CD4-positive, alpha-beta memory T cell (primary cell): ENCODE measurements around the gene ZNF444. TPM values are rescaled to one million over a fixed set of nuclear protein-coding genes. Genes with fewer than 3 reads are reported as not detected.
"Not testable (repeated sequence)": the region's sequence is repeated elsewhere in the genome, so short reads cannot be mapped to it uniquely, and the experiment has no call there.

Source experiments
- CTCF ChIA-PET: fragments of 350-600 bp; sonication (Branson Sonifier 250); formaldehyde crosslinking; loops from one replicate; lab custom pipeline; 2021; ENCODE audit warnings: inconsistent platforms; ENCODE audit not compliant: partially characterized antibody; lab: Charles Lee
- POLR2A ChIA-PET: fragments of 350-600 bp; sonication (Branson Sonifier 250); formaldehyde crosslinking; loops from one replicate; lab custom pipeline; 2021; ENCODE audit not compliant: partially characterized antibody; lab: Charles Lee
- DNase-seq, 5 donors: peaks; one replicate each; pipeline versions ENCODE4 v3.0.0 to v3.0.0-alpha.2; 2020 to 2022; ENCODE audit warnings: mixed read lengths in 1 of 5
- H3K27ac ChIP-seq: one replicate; pipeline ENCODE4 v1.7.0; 2013; ENCODE audit warnings: low read depth, low read length
- H3K27me3 ChIP-seq: 2 replicates; pipeline ENCODE4 v1.7.0; 2013; ENCODE audit warnings: mild to moderate bottlenecking, low read length, moderate library complexity; ENCODE audit not compliant: insufficient read depth
- H3K36me3 ChIP-seq: 2 replicates; pipeline ENCODE4 v1.7.0; 2013; ENCODE audit warnings: mild to moderate bottlenecking, low read length, moderate library complexity; ENCODE audit not compliant: insufficient read depth
- H3K4me1 ChIP-seq: 2 replicates; pipeline ENCODE4 v1.7.0; 2013; ENCODE audit warnings: mild to moderate bottlenecking, low read length, moderate library complexity; ENCODE audit not compliant: insufficient read depth
- H3K4me3 ChIP-seq, 2 donors: one replicate each; pipeline ENCODE4 v1.7.0; 2013; ENCODE audit warnings: low read length in 2 of 2, mild to moderate bottlenecking in 1 of 2
- H3K9me3 ChIP-seq, 2 donors: one replicate each; pipeline ENCODE4 v1.7.0; 2013; ENCODE audit warnings: low read length in 2 of 2, control low read depth in 1 of 2; ENCODE audit not compliant: control insufficient read depth in 1 of 2
- H3K27ac Mint-ChIP-seq, 7 donors: one replicate each; pipeline ENCODE4 v1.8.0; 2020 to 2021; ENCODE audit warnings: mixed read lengths in 7 of 7, mild to moderate bottlenecking in 6 of 7, inconsistent platforms in 3 of 7, moderate library complexity in 3 of 7
- H3K27me3 Mint-ChIP-seq, 2 donors: one replicate each; pipeline ENCODE4 v1.8.0; 2020 to 2021; ENCODE audit warnings: mixed read lengths in 2 of 2
- H3K36me3 Mint-ChIP-seq, 2 donors: one replicate each; pipeline ENCODE4 v1.8.0; 2020 to 2021; ENCODE audit warnings: mixed read lengths in 2 of 2, inconsistent platforms in 1 of 2, mild to moderate bottlenecking in 1 of 2
- H3K4me1 Mint-ChIP-seq, 4 donors: one replicate each; pipeline ENCODE4 v1.8.0; 2020 to 2021; ENCODE audit warnings: mixed read lengths in 4 of 4, mild to moderate bottlenecking in 1 of 4
- H3K4me3 Mint-ChIP-seq, 8 donors: one replicate each; pipeline ENCODE4 v1.8.0; 2020 to 2021; ENCODE audit warnings: mixed read lengths in 8 of 8, mild to moderate bottlenecking in 7 of 8, moderate library complexity in 6 of 8, inconsistent platforms in 3 of 8
- H3K9me3 Mint-ChIP-seq, 8 donors: one replicate each; pipeline ENCODE4 v1.8.0; 2020 to 2021; ENCODE audit warnings: mixed read lengths in 8 of 8, mild to moderate bottlenecking in 5 of 8, inconsistent platforms in 3 of 8, moderate library complexity in 1 of 8
- intact Hi-C: fragments of 100-400 bp; cut with micrococcal nuclease; formaldehyde crosslinking; loops from one replicate; pipeline ENCODE4 v1.15.1; 2023
- polyA plus RNA-seq, 2 donors: library from polyadenylated mRNA; unstranded; fragments of 300-500 nt; fragmentation: Illumina TruSeq; gene quantifications; one replicate each; pipeline ENCODE4 v1.2.3, GENCODE V29; 2021
- total RNA-seq, 2 experiments: library from RNA; stranded (reverse); gene quantifications; one replicate each; pipeline ENCODE4 v1.2.3, GENCODE V29; 2021

Gene ZNF444
- total and polyA plus RNA-seq, 4 experiments from 2014 or later, result 6.2 to 42.8 (median 27.0) TPM

DNA sequence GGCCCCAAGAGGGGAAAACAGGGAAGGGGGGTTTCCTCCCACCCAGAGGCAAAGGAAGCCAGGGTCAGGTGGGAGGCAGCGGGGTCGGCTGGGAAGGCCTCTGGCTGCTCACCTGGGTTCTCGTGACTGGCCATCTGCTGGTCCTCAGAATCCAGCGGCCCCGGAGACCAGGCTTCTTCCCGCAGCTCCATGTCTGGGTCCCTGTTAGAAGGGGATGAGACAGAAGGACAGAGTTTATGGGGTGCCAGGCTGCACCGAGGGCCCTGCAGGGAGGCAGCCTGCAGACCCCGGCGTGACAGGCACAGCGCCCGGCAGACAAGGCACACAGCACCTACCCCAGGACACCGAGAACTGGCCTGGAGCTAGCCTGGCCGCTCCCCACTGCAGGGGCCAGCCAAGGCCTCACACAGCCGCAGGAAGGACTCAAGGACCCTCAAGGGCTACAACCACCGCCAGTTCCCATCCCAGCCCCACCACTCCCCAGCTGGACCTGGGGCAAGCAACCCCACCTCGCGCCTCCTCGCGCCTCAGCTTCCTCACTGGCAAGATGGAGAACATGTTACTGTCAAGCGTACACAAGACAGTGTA lies 38.0 kb upstream of the ZNF444 start:
- Mint-ChIP-seq H3K4me3 (no peak overlapping the region), H3K27ac (no peak overlapping the region), H3K9me3 (no peaks in the 10 kb centered on the region), H3K36me3 (peaks cover 0 to 25% of the 10 kb centered on the region in 2 donors), H3K27me3 (no peaks in the 10 kb centered on the region), H3K4me1 (peaks cover 10 to 33% (median 17%) of the 10 kb centered on the region in 4 donors)
- H3K36me3 ChIP-seq, result peaks cover 17% of the 10 kb centered on the region
- H3K27ac ChIP-seq, result no peak overlapping the region
- POLR2A ChIA-PET, result no interaction called here
- no peaks in the 10 kb centered on the region for H3K27me3 ChIP-seq
- CTCF ChIA-PET, result no interaction called here
- H3K9me3 ChIP-seq, result no peaks in the 10 kb centered on the region
- DNase-seq, result no peak
- intact Hi-C loops, result no loop called here
- H3K4me1 ChIP-seq, result peaks cover 9% of the 10 kb centered on the region
- H3K4me3 ChIP-seq, result no peak overlapping the region

DNA sequence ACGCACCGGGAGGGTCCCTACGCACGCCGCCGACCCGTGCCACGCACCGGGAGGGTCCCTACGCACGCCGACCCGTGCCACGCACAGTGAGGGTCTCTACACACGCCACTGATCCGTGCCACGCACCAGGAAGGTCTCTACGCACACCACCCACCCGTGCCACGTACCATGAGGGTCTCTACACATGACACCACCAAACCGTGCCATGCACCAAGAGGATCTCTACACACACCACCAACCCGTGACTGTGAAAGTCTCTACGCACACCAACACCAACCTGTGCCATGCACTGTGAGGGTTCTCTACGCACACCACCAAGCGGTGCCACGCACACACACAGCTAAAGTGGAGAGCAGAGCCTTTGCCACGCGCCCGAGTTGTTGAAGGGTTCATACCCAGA lies 36.7 kb upstream of the ZNF444 start:
- peaks cover 12 to 46% (median 17%) of the 10 kb centered on the region in 4 donors for H3K4me1 Mint-ChIP-seq

DNA sequence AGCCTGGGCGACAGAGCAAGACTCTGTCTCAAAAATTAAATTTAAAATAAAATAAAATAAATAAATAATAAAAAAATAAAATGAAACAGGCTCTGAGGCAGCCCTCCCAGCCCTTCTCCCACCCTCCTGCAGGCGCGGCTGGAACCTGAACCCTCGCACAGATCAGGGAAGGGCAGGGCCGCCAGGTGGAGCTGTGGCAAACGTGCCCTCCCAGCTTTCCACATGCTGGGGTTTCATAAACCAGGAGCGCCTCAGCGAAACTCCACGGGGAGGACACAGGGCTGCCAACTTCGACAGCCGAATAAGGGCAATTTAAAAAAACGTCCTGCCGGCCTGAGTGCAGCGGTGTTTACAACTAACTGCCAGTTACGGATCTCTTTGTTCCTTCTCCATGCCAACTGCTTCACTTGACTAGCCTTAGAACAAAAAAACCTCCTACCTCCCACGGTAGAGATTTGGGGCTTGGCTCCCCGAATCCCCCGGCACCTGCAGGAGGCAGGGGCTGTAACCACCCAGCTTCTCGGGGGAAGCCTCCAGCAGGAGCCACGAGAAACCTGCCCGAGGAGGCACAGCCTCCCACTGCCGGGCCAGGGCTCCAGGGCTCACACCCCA lies 35.9 kb upstream of the ZNF444 start:
- Mint-ChIP-seq H3K27ac (peak overlapping the region in 3 of 7 donors; percentile 13 to 42 (median 41)), H3K27me3 (no peaks in the 10 kb centered on the region), H3K4me3 (peak overlapping the region in 1 of 8 donors; percentile 8), H3K36me3 (peaks cover 0 to 22% of the 10 kb centered on the region in 2 donors), H3K9me3 (no peaks in the 10 kb centered on the region), H3K4me1 (peaks cover 12 to 46% (median 17%) of the 10 kb centered on the region in 4 donors)
- POLR2A ChIA-PET, result interaction anchor here (1.3 kb wide), 1 partner anchor 16 kb away, joined by 3 read pairs; the partner anchor contains the start of gene ZNF787
- CTCF ChIA-PET, result interaction anchor here (1.0 to 1.3 kb wide), 3 partner anchors 24 to 67 kb away, joined by 3 to 7 read pairs (median 5); no protein-coding TSS in a partner anchor
- DNase-seq, result peak in 4 of 5 donors; percentile 25 to 40 (median 34)
- Histone ChIP-seq H3K4me3 (no peak overlapping the region), H3K4me1 (peaks cover 9% of the 10 kb centered on the region), H3K27ac (no peak overlapping the region), H3K36me3 (peaks cover 17% of the 10 kb centered on the region), H3K27me3 (no peaks in the 10 kb centered on the region), H3K9me3 (no peaks in the 10 kb centered on the region)
- intact Hi-C loops, result loop anchor here (1.0 kb wide), 1 partner anchor 67 kb away; no protein-coding TSS in a partner anchor

More for the DNA sequence above, 36.7 kb upstream of the ZNF444 start:
- intact Hi-C loops, result no loop called here
- Histone ChIP-seq H3K27ac (no peak overlapping the region), H3K4me1 (peaks cover 9% of the 10 kb centered on the region), H3K9me3 (no peaks in the 10 kb centered on the region), H3K27me3 (no peaks in the 10 kb centered on the region), H3K4me3 (no peak overlapping the region), H3K36me3 (peaks cover 17% of the 10 kb centered on the region)
- Mint-ChIP-seq H3K27me3 (no peaks in the 10 kb centered on the region), H3K27ac (peak overlapping the region in 3 of 7 donors; percentile 48 to 85 (median 75)), H3K9me3 (no peaks in the 10 kb centered on the region), H3K36me3 (peaks cover 0 to 25% of the 10 kb centered on the region in 2 donors), H3K4me3 (no peak overlapping the region)
- ChIA-PET CTCF (interaction anchor here (1.0 to 1.3 kb wide), 2 partner anchors 23 to 36 kb away, joined by 3 to 5 read pairs; no protein-coding TSS in a partner anchor), POLR2A (interaction anchor here (1.3 kb wide), 1 partner anchor 17 kb away, joined by 3 read pairs; the partner anchor contains the start of gene ZNF787)
- DNase-seq, result no peak

DNA sequence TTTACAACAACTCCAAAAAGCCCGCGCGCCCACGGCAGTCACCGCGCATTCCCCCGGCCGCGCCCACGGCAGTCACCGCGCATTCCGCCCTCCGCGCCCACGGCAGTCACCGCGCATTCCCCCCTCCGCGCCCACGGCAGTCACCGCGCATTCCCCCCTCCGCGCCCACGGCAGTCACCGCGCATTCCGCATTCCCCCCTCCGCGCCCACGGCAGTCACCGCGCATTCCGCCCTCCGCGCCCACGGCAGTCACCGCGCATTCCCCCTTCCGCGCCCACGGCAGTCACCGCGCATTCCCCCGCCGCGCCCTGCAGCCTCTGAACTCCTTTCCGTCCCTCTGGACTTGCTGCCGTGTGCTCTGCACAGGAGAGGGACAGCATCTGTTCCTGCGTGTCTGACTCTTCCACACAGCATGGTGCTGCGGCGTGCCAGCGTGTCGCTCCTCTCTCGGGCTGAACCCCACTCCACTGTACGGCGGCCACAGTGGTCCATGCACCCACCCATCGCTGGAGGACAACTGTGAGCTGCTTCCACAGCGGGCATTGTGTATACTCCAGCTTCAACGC lies 35.2 kb upstream of the ZNF444 start:
- H3K27ac ChIP-seq, H3K4me1 ChIP-seq, DNase-seq, H3K9me3 Mint-ChIP-seq, H3K9me3 ChIP-seq, H3K27me3 Mint-ChIP-seq, H3K4me3 ChIP-seq, H3K27me3 ChIP-seq: not testable (repeated sequence)
- intact Hi-C loops, result loop anchor here (1.0 kb wide), 1 partner anchor 66 kb away; no protein-coding TSS in a partner anchor
- ChIA-PET POLR2A (interaction anchor here (1.3 kb wide), 1 partner anchor 15 kb away, joined by 3 read pairs; the partner anchor contains the start of gene ZNF787), CTCF (interaction anchor here (1.1 to 1.3 kb wide), 2 partner anchors 25 to 66 kb away, joined by 3 to 7 read pairs; no protein-coding TSS in a partner anchor)
- H3K4me3 Mint-ChIP-seq, result peak overlapping the region in 2 of 8 donors; percentile 49 to 57
- peaks cover 11% of the 10 kb centered on the region for H3K36me3 ChIP-seq
- peaks cover 12 to 46% (median 17%) of the 10 kb centered on the region in 4 donors for H3K4me1 Mint-ChIP-seq
- peaks cover 0 to 22% of the 10 kb centered on the region in 2 donors for H3K36me3 Mint-ChIP-seq
- H3K27ac Mint-ChIP-seq, result peak overlapping the region in 2 of 7 donors; percentile 8 to 13

DNA sequence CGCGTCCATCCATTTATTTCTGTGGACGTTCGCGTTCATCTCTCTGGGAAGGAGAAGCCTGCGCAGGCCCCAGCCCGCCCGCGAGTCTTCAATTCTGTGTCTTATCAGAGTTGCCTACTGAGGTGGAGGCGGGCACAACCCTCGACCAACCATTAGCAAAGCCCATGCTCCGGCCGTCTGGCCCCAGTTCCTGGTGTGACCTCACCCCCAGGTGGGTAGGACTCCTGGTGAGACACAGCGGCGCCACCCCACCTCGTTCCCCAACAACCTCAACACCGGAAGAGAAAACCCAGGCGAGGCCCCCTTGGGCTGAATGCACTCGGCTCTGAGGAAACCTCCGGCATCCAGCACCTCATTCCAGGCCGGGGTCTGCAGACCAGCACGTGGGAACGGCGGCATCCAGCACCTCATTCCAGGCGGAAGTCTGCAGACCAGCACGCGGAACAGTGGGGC lies 34.7 kb upstream of the ZNF444 start:
- H3K27ac ChIP-seq, result no peak overlapping the region
- intact Hi-C loops, result no loop called here
- CTCF ChIA-PET, result no interaction called here
- Mint-ChIP-seq H3K27ac (peak overlapping the region in 1 of 7 donors; percentile 29), H3K9me3 (no peaks in the 10 kb centered on the region), H3K4me3 (peak overlapping the region in 1 of 8 donors; percentile 49), H3K27me3 (no peaks in the 10 kb centered on the region), H3K4me1 (peaks cover 12 to 46% (median 17%) of the 10 kb centered on the region in 4 donors), H3K36me3 (peaks cover 0 to 17% of the 10 kb centered on the region in 2 donors)
- H3K27me3 ChIP-seq, result no peaks in the 10 kb centered on the region
- no peak overlapping the region for H3K4me3 ChIP-seq
- peaks cover 9% of the 10 kb centered on the region for H3K4me1 ChIP-seq
- DNase-seq, result no peak
- peaks cover 11% of the 10 kb centered on the region for H3K36me3 ChIP-seq
- POLR2A ChIA-PET, result no interaction called here
- H3K9me3 ChIP-seq, result no peaks in the 10 kb centered on the region

DNA sequence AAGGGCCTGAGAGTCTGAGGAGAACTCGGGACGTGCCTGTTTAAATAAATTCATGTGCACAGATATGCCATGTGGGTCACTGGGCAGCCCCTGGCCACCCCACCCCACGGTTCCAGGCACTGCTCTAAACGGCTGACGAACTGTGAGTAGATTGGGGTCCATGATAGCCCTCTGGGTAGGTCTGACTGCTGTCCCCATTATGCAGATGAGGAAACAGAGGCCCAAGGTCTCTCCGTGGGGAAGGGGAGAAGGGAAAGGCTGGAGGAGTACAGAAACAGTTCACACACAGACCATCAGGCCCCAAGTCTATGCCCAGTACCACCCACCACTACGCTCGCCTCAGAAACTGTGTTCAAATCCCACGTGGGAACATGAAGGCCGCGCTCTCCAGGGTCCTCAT lies 34.1 kb upstream of the ZNF444 start:
- Histone ChIP-seq H3K4me1 (peaks cover 9% of the 10 kb centered on the region), H3K4me3 (no peak overlapping the region)
- POLR2A ChIA-PET, result no interaction called here

More for the DNA sequence above, 34.1 kb upstream of the ZNF444 start:
- Mint-ChIP-seq H3K27ac (peak overlapping the region in 3 of 7 donors; percentile 13 to 51 (median 29)), H3K4me3 (peak overlapping the region in 1 of 8 donors; percentile 17), H3K36me3 (peaks cover 0 to 12% of the 10 kb centered on the region in 2 donors), H3K9me3 (no peaks in the 10 kb centered on the region), H3K4me1 (peaks cover 12 to 52% (median 17%) of the 10 kb centered on the region in 4 donors), H3K27me3 (no peaks in the 10 kb centered on the region)
- no peak overlapping the region for H3K27ac ChIP-seq
- intact Hi-C loops, result no loop called here
- CTCF ChIA-PET, result no interaction called here
- H3K27me3 ChIP-seq, result no peaks in the 10 kb centered on the region
- H3K9me3 ChIP-seq, result no peaks in the 10 kb centered on the region
- no peak for DNase-seq
- peaks cover 9% of the 10 kb centered on the region for H3K36me3 ChIP-seq
